Measurements from ENCODE around the gene UBXN4. TPM values are rescaled to one million over a fixed set of nuclear protein-coding genes. Genes with fewer than 3 reads are reported as not detected.

UBXN4 gene
- total RNA-seq, 1 experiment from 2014 or later: 65.4 TPM

- H2AFZ ChIP-seq (ENCODE audit: low read length): no peak overlapping the region
- WGBS (ENCODE audit: extremely low coverage, insufficient read length, low lambda C conversion rate): no CpG with 5 or more reads among the region's 2 CpGs
These were observed 71.4 kb downstream of the UBXN4 start for GRCh38 chr2:135812907-135813511.

More at GRCh38 chr2:135812907-135813511, 71.4 kb downstream of the UBXN4 start:
- Histone ChIP-seq H3K23ac (ENCODE audit: insufficient read length, low read depth, low read length) (no peak overlapping the region), H3K27me3 (ENCODE audit: insufficient read depth, low read length) (no peaks in the 10 kb centered on the region), H3K18ac (ENCODE audit: insufficient read length, low read depth, low read length) (no peak overlapping the region), H3K79me2 (ENCODE audit: insufficient read depth, low read length) (no peaks in the 10 kb centered on the region), H2BK15ac (ENCODE audit: low read depth, low read length) (no peak overlapping the region), H3K56ac (ENCODE audit: insufficient read length, low read depth, low read length) (no peak overlapping the region), H2BK120ac (ENCODE audit: low read depth, low read length, poor library complexity, severe bottlenecking) (no peak overlapping the region), H4K20me1 (ENCODE audit: control insufficient read depth, insufficient read depth, insufficient read length) (no peaks in the 10 kb centered on the region), H3K79me1 (ENCODE audit: insufficient read depth, low read depth, low read length, poor library complexity, severe bottlenecking) (no peaks in the 10 kb centered on the region), H3K23me2 (ENCODE audit: insufficient read length, low read depth, low read length, poor library complexity, severe bottlenecking) (no peaks in the 10 kb centered on the region), H2AK5ac (ENCODE audit: insufficient read length, low read length) (no peak overlapping the region), H3K9ac (ENCODE audit: extremely low read depth, insufficient read length, low read length) (no peak overlapping the region), H2BK20ac (ENCODE audit: low read depth, low read length, poor library complexity, severe bottlenecking) (no peak overlapping the region), H3K14ac (ENCODE audit: insufficient read depth, low read length) (no peak overlapping the region), H2BK12ac (ENCODE audit: insufficient read length, low read depth, low read length) (no peak overlapping the region), H4K5ac (ENCODE audit: insufficient read length, low read depth, low read length) (no peak overlapping the region), H3K9me3 (ENCODE audit: control insufficient read depth, low read depth, low read length) (no peaks in the 10 kb centered on the region), H4K91ac (ENCODE audit: insufficient read length, low read depth, low read length) (no peak overlapping the region), H2BK5ac (ENCODE audit: insufficient read length, low read length) (no peak overlapping the region), H3K4me1 (ENCODE audit: insufficient read depth, low read length) (no peaks in the 10 kb centered on the region), H3T11ph (ENCODE audit: low read length) (no peak overlapping the region), H3K4me2 (ENCODE audit: insufficient read depth, insufficient read length, low read length) (no peak overlapping the region), H4K8ac (replicated peaks; ENCODE audit: insufficient read length, low read depth, low read length) (no peak overlapping the region), H3K27ac (ENCODE audit: insufficient read length, low read depth, low read length) (no peak overlapping the region), H3K4ac (ENCODE audit: low read depth, low read length) (no peak overlapping the region)
- DNase-seq: no peak
- Mint-ChIP-seq H3K4me3 (no peak overlapping the region), H3K9me3 (peaks cover 0 to 6% of the 10 kb centered on the region in 2 experiments; a peak in 1 of 5 replicates), H3K27ac (no peak overlapping the region), H3K36me3 (ENCODE audit: insufficient read depth in 1 of 3, low read depth in 3 of 3) (no peaks in the 10 kb centered on the region), H3K27me3 (ENCODE audit: low read depth) (no peaks in the 10 kb centered on the region; the same call in 1 of the 2 replicates), H3K4me1 (no peaks in the 10 kb centered on the region)
- TF ChIP-seq CTCF (conservative IDR thresholded peaks at IDR 0.05): no peak

Measured in H9 (cell line).